Smooth muscle cell (in vitro differentiated cells): Measurements from ENCODE around the gene NDUFAF8. TPM values are rescaled to one million over a fixed set of nuclear protein-coding genes. Genes with fewer than 3 reads are reported as not detected.

Source experiments
- DNase-seq: peaks from one replicate; lab custom pipeline; 2025; ENCODE audit not compliant: unreplicated experiment; lab: John Stamatoyannopoulos, UW
- H2AFZ ChIP-seq: fragments of 200-600 bp; sonication (generic); 2 replicates; pipeline ENCODE4 v1.6.0; 2016; ENCODE audit warnings: antibody characterized with exemption, low read depth, mild to moderate bottlenecking
- H3F3A ChIP-seq: fragments of 200-600 bp; sonication (generic); 2 replicates; pipeline ENCODE4 v1.6.0; 2017; ENCODE audit warnings: antibody characterized with exemption, low read depth
- H3K27ac ChIP-seq: fragments of 200-600 bp; sonication (generic); 2 replicates; pipeline ENCODE4 v1.5.1; 2016; ENCODE audit warnings: low read depth, mild to moderate bottlenecking
- H3K27me3 ChIP-seq: fragments of 200-600 bp; sonication (generic); 2 replicates; pipeline ENCODE4 v1.6.1; 2016; ENCODE audit warnings: low read depth, mild to moderate bottlenecking
- H3K36me3 ChIP-seq: fragments of 200-600 bp; sonication (generic); 2 replicates; pipeline ENCODE4 v1.5.1; 2016; ENCODE audit warnings: low read depth
- H3K4me1 ChIP-seq: fragments of 200-600 bp; sonication (generic); 2 replicates; pipeline ENCODE4 v1.5.1; 2016; ENCODE audit warnings: low read depth
- H3K4me2 ChIP-seq: fragments of 200-600 bp; sonication (generic); 2 replicates; pipeline ENCODE4 v1.6.0; 2016; ENCODE audit warnings: mild to moderate bottlenecking
- H3K4me3 ChIP-seq: fragments of 200-600 bp; sonication (generic); 2 replicates; pipeline ENCODE4 v1.5.1; 2016; ENCODE audit warnings: mild to moderate bottlenecking
- H3K79me2 ChIP-seq: fragments of 200-600 bp; sonication (generic); 2 replicates; pipeline ENCODE4 v1.6.0; 2016; ENCODE audit warnings: low read depth, mild to moderate bottlenecking
- H3K9ac ChIP-seq: fragments of 200-600 bp; sonication (generic); 2 replicates; pipeline ENCODE4 v1.6.0; 2016; ENCODE audit warnings: low read depth
- H3K9me3 ChIP-seq: fragments of 200-600 bp; sonication (generic); replicated peaks from 2 replicates; pipeline ENCODE4 v1.5.1; 2016; ENCODE audit warnings: low read depth
- H4K20me1 ChIP-seq: fragments of 200-600 bp; sonication (generic); 2 replicates; pipeline ENCODE4 v1.6.0; 2016; ENCODE audit warnings: low read depth
- WGBS: methylation state at CpG from one replicate; pipeline ENCODE4 v1.1.7; 2016; ENCODE audit warnings: low lambda C conversion rate; 5-methylcytosine and 5-hydroxymethylcytosine counted together
- polyA plus RNA-seq: library from polyadenylated mRNA; unstranded; fragments of >200 nt; fragmentation: Nextera tagmentation; extraction: Ambion mirVana; gene quantifications from 2 replicates; pipeline ENCODE4 v1.2.1, GENCODE V29; 2016
- total RNA-seq: library from RNA; depleted of rRNA; stranded (reverse); fragments of >200 nt; gene quantifications from 2 replicates; pipeline ENCODE4 v1.2.3, GENCODE V29; 2014
- TF ChIP-seq, protein P1 (sequence below): fragments of 200-600 bp; sonication (generic); IDR thresholded peaks from 2 replicates; pipeline ENCODE4 v1.5.1; 2017; ENCODE audit warnings: borderline replicate concordance, mild to moderate bottlenecking, antibody characterized with exemption; ENCODE audit not compliant: insufficient read depth, poor library complexity, severe bottlenecking

NDUFAF8 gene
- total and polyA plus RNA-seq, 2 experiments from 2014 or later: 60.6 to 111 TPM

DNA sequence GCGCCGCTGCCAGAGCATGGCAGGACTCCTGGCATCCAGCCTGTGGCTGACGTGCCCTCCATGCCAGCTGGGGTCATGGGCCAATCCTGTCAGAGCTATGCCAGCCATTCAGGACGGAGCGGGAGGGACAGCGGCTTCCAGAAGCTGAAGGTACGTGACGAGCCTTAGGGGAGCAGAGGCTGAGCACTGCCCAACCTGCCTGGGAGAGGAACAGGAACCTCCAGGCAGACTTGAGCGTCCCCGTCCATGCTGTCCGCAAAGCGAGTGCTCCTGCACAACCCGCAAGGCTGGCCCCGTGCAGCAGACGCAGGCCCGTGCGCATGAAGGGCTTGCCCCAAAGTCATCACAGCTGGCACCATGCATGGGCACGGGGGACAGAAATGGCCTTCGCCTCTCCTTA lies 21.5 kb downstream of the NDUFAF8 start:
- TF ChIP-seq, protein P1, sequence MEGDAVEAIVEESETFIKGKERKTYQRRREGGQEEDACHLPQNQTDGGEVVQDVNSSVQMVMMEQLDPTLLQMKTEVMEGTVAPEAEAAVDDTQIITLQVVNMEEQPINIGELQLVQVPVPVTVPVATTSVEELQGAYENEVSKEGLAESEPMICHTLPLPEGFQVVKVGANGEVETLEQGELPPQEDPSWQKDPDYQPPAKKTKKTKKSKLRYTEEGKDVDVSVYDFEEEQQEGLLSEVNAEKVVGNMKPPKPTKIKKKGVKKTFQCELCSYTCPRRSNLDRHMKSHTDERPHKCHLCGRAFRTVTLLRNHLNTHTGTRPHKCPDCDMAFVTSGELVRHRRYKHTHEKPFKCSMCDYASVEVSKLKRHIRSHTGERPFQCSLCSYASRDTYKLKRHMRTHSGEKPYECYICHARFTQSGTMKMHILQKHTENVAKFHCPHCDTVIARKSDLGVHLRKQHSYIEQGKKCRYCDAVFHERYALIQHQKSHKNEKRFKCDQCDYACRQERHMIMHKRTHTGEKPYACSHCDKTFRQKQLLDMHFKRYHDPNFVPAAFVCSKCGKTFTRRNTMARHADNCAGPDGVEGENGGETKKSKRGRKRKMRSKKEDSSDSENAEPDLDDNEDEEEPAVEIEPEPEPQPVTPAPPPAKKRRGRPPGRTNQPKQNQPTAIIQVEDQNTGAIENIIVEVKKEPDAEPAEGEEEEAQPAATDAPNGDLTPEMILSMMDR: no peak
- Histone ChIP-seq H3K9me3 (no peaks in the 10 kb centered on the region), H2AFZ (no peak overlapping the region), H4K20me1 (peaks cover under 1% of the 10 kb centered on the region), H3K4me2 (no peak overlapping the region), H3K27me3 (no peaks in the 10 kb centered on the region), H3F3A (no peaks in the 10 kb centered on the region), H3K36me3 (no peaks in the 10 kb centered on the region), H3K9ac (no peak overlapping the region), H3K27ac (no peak overlapping the region), H3K4me3 (no peak overlapping the region), H3K79me2 (no peaks in the 10 kb centered on the region), H3K4me1 (no peaks in the 10 kb centered on the region)
- no peak for DNase-seq
- WGBS: 97% methylated on average over 19 of the region's 19 CpGs

DNA sequence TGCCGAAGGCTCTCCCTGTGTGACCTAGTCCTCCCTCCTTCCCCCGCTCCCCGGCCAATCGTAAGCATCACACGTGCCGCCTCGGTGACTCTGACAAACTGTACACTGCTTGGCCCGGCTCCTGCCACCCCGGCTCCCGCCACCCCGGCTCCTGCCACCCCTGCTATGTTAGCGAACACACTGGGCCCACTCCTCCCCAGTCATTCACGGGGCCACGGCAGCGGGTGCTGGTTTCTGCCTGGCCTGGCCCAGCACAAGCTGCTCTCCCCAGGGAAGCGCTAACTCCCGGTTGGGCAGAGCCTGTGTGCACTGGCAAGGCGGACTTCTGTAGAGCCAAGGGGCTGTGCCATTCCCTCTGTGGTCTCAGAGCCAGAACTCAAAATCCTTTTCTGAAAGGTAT lies 22.0 kb downstream of the NDUFAF8 start:
- WGBS: 96% methylated on average over 12 of the region's 18 CpGs
- Histone ChIP-seq H3F3A (no peaks in the 10 kb centered on the region), H3K4me2 (no peak overlapping the region), H3K4me3 (no peak overlapping the region), H3K9me3 (no peaks in the 10 kb centered on the region), H3K27ac (no peak overlapping the region), H3K4me1 (no peaks in the 10 kb centered on the region), H3K9ac (no peak overlapping the region), H3K36me3 (no peaks in the 10 kb centered on the region), H4K20me1 (no peaks in the 10 kb centered on the region), H3K27me3 (no peaks in the 10 kb centered on the region), H3K79me2 (no peaks in the 10 kb centered on the region), H2AFZ (no peak overlapping the region)
- TF ChIP-seq, protein P1: no peak
- DNase-seq: no peak

DNA sequence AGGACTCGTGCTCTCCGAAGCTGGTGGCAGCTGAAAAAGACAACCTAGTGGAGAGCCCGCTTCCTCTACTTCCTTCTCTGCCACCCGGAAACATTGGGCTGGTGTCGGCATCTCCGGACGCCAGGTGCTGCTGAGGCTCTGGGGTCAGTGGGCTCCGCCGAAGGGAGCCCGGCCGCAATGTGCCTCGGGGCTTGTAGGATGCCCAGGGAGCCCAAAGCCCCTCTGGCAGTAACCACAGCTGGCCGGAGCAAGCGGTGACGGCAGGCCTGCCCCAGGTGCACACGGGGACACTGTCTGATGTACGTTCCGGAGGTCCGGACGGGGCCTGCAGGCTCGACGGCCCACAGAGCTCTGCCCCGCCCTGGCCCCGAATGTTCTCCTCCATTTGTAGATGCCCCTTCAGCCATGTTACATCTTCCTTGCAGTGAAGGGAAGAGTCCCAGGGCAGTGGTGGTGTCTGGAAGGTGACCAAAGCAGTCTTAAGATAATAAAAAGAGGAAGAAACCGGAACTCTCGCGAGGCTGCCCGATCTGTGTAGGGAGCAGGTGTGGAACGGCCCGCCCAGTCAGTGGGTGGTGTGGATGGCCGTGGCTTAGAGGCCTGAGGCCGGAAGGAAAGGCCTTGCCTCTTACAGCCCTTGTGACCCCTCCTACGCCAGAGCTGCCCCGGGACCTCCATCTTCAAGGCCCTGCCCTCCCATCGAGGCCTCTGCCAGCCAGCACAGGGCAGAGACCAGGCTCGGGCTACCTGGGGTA lies 22.6 kb downstream of the NDUFAF8 start:
- 97% methylated on average over 36 of the region's 36 CpGs for WGBS
- no peaks in the 10 kb centered on the region for H3K27me3 ChIP-seq
- no peak overlapping the region for H3K4me3 ChIP-seq
- H3K9me3 ChIP-seq: no peaks in the 10 kb centered on the region
- H3K4me1 ChIP-seq: no peaks in the 10 kb centered on the region
- no peaks in the 10 kb centered on the region for H3K36me3 ChIP-seq
- no peak for DNase-seq
- H3K79me2 ChIP-seq: no peaks in the 10 kb centered on the region
- no peak overlapping the region for H3K27ac ChIP-seq
- H2AFZ ChIP-seq: no peak overlapping the region
- H3K9ac ChIP-seq: no peak overlapping the region
- no peaks in the 10 kb centered on the region for H3F3A ChIP-seq
- no peak overlapping the region for H3K4me2 ChIP-seq
- TF ChIP-seq, protein P1: no peak
- H4K20me1 ChIP-seq: peaks cover 3% of the 10 kb centered on the region
